Activated T-cell treated with anti-CD3 and anti-CD28 coated beads, Interleukin-2, amount 50 U/mL, for 1 hour (primary cell): ENCODE data around the gene PRDM10.

Source experiments
- DNase-seq: peaks from one replicate; pipeline ENCODE4 v3.0.0-alpha.2; 2020

PRDM10 gene

DNA sequence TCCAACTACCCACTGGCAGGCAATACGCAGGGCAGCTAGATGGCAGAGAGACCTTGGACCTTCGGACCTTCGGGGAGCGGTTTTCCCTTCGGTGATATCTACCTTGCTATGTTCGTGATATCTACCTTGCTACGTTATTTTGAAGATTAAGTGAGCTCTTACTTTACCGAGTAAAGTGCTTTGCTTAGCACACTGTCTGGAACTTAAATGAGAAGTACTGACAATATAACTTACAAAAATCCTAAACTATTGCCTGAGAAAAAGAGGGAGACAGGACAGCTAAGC lies 1.0 kb upstream of the PRDM10 start:
- DNase-seq = no peak

- peak; percentile 88 for DNase-seq
Observed at GRCh38 chr11:130002846-130003716, 446 bp upstream of the PRDM10 start.

- no peak for DNase-seq
Observed at GRCh38 chr11:130001461-130002351, 929 bp downstream of the PRDM10 start.

DNA sequence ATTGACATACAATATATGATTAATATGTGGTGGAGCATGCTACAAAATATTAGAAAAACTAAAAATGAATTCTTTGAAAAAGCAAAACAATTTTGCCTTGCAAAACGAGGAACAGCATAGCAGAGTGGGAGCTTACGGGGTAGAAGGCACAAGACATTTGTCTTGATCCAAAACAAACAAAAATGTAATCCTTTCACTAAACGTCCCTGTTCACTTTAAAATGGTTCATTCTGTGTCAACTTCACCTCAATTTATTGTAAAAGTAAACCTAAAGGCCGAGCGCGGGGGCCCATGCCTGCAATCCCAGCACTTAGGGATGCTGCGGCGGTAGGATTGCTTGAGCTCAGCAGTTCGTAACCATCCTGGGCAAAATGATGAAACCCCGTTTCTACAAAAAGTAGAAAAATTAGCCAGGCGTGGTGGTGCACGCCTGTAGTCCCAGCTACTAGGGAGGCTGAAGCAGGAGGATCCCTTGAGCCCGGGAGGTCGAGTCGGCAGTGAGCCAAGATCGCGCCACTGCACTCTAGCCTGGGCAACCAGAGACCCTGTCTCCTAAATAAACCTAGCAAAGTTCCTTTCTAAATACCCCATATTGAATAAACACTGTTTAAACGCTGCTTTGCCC lies 2.0 kb downstream of the PRDM10 start:
- no peak for DNase-seq

- no peak for DNase-seq
Observed at GRCh38 chr11:129999407-129999806, 3.2 kb downstream of the PRDM10 start.

GRCh38 chr11:129998905-129999304 lies 3.7 kb downstream of the PRDM10 start:
- DNase-seq = no peak

DNA sequence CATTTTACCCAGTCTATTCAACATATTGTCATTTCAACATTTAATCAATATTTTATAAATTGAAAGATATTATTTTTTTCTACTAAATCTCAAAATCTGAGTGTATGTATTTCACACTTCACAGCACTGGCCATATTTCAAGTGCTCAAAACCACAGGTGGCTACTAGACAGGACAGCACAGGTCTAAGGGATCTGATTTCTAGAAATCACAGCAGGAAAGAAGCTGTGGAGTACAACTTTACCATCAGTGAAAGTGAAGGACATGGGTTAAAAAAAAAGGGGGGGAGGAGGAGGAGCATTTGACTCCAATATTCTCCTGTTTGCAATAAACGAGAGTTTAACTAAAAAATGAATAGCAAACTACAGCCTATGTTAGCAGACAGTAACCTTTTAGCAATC lies 4.5 kb downstream of the PRDM10 start:
- DNase-seq = no peak

DNA sequence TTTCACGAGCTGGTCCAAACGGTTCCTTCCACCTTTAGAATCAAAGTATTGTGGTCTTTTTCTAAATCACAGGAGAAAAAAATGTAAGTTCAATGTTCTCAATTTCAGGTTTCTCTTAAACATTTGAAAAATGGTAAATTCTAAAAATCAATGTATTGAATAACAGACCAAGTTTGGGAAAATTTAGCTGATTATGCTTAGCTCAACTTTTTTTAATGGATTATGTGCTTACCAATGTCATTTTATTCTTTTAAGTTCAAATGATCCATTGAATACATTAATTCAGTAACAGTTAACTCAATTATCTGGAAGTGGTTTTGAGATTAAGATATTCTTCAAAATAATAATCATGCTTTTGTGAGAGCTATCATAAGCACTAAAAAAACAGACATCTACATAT lies 5.1 kb downstream of the PRDM10 start:
- no peak for DNase-seq

- no peak for DNase-seq
Observed at GRCh38 chr11:129996113-129996870, 6.3 kb downstream of the PRDM10 start.

DNA sequence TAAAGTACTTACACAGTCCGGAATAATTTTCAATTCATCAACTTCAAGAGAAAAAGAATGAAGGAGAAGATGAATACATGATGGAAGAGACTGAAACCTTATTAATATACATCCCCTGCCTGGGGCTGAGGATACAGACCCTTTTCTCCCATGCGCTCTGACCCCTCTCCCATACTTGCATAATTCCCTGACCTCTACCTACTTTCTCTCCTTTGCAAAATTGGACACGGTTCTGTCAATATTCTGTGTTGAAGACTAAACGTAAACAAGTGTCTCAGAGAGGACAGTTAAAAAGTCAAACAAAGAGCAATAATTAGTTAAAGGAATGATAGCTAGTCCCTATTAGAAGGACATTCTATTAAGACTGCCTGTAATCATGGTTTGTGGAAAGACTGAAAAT lies 7.5 kb downstream of the PRDM10 start:
- no peak for DNase-seq

DNA sequence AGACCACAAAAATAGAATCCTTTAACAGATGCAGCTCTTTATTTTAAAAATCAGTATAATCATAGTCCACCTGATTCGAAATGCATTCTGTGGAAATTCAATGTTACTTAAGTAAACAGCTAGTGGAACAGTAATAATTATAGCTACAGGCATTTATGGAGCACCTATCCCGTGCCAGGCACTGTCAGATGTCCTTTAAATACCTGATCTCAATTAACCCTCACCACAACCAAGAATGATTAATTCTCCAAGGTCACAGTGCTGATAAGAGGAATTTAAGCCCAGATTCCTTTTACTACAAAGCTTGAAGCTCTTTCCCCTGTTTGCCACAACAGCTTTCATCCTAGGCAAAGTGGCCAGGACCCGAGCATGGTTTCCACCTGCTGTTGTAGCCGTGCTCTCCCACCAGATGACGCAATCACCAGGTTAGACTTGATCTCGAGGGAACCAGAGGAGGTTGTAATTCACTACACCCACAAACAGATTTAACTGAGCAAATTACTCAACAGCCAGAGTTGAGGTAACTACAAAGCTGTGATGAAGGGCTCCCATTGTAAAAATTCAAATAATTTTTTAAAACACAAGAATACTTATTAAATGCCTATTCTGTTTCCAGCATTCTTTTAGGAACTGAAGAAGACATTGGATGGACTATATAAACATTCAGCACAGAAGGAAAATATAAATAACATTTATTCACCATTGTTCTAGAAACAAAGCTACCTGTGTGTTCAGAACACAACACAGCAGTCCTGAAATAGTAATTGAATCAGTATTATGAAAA lies 10.3 kb downstream of the PRDM10 start:
- peak; percentile 50 for DNase-seq

- DNase-seq = no peak
Observed at GRCh38 chr11:129989149-129989813, 13.4 kb downstream of the PRDM10 start.

GRCh38 chr11:129987950-129988349 lies 14.7 kb downstream of the PRDM10 start:
- no peak for DNase-seq

DNA sequence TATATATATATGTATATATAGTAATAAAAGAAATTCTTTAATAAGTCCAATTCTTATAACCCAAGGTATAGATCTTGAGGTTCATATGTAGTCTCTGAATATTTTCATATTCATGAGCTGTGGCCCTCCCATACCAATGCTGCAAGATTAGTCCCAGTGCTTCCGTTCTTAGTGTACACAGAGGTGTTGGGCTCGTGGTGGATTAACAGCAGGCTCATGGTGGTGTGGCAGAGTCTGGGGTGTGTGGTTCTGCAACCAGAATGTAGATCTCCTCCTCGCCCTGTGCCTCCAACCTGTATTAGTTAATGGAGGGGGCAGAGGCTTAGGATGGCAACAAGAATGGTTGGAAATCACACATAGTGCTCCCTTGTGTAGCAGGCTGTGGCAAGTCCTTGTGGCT lies 16.8 kb downstream of the PRDM10 start:
- no peak for DNase-seq

DNA sequence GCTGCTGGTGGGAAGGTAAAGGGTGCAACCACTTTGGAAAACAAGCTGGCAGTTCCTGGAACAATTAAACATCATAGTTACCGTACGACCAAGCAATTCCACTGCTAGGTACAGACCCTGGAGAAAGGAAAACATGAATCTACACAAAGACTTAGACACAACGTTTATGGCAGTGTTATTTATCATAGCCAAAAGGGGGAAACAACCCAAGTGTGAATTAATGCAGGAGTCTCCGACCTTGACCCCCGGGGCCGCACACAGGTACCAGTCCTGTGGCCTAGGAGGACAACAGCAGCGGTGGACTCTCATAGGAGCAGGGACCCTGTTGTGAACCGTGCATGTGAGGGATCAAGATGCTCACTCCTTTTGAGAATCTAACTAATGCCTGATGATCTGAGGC lies 22.5 kb downstream of the PRDM10 start:
- no peak for DNase-seq

DNA sequence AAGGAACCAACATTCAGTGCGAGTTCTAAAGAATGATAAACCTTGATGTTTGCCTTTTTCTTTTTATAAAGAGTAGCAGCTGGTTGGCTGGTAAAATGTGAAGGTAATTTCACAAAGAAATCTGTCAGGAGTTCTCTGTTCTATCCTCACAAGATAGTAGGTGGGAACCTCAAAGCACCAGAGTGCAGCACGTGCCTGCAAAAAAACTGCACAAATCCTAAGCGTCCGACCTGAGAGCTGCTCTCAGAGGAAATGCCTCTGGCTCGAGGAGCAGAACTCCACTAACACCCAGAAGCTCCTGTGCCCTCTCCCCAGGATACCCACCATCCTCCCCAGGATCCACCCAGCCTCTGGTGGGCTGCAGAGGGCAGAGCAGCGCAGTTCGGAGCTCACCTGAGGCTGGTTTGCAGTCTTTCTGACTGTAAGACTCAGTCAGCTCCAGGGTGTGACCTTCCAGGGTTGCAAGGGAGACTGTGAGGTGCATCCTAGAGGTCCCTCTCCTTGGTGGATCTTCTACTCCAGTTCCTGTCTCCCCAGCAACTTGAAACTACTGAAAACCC lies 23.5 kb downstream of the PRDM10 start:
- DNase-seq = no peak

- DNase-seq = no peak
Observed at GRCh38 chr11:129978447-129978846, 24.2 kb downstream of the PRDM10 start.

- DNase-seq = no peak
Observed at GRCh38 chr11:129976328-129976727, 26.3 kb downstream of the PRDM10 start.

DNA sequence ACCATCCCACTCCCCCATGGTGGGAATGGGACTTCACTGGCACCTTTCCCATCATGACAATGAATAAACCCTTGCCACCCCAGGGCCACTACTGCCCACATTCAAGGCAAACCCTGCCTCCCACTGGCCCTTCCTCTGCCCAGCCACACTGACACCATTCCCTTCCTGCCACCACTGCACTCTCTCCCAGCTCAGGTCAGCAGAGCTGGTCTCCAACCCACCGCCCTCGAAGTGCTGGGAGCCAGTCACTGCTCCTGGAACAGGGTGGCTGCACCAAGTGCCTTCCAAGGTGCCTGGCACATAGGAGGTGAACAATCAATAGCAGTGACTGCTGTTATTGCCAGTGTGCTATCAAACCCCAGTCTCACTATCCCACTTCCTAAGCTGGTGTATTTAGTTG lies 27.1 kb downstream of the PRDM10 start:
- no peak for DNase-seq

- no peak for DNase-seq
Observed at GRCh38 chr11:129974672-129975071, 28.0 kb downstream of the PRDM10 start.

- DNase-seq = no peak
Observed at GRCh38 chr11:129974237-129974636, 28.4 kb downstream of the PRDM10 start.
